ENCODE results near the gene WNT3.
"Not testable (repeated sequence)": the region's sequence is repeated elsewhere in the genome, so short reads cannot be mapped to it uniquely, and the experiment has no call there.

WNT3 gene

GRCh38 chr17:46785696-46786095 is 32.8 kb downstream of the WNT3 start:
- no peak for DNase-seq (ENCODE audit: low read depth)

GRCh38 chr17:46783031-46783593 is 35.4 kb downstream of the WNT3 start:
- DNase-seq (ENCODE audit: low read depth), result no peak

- no peak for DNase-seq (ENCODE audit: low read depth)
Measured at GRCh38 chr17:46782250-46782953, 36.1 kb downstream of the WNT3 start.

- no peak for DNase-seq (ENCODE audit: low read depth)
Measured at GRCh38 chr17:46780003-46780373, 38.5 kb downstream of the WNT3 start.

GRCh38 chr17:46777943-46778915 is 40.3 kb downstream of the WNT3 start:
- no peak for DNase-seq (ENCODE audit: low read depth)

- DNase-seq (ENCODE audit: low read depth), result no peak
Measured at GRCh38 chr17:46776298-46777005, 42.0 kb downstream of the WNT3 start.

- DNase-seq (ENCODE audit: low read depth), result no peak
Measured at GRCh38 chr17:46774108-46774737, 44.3 kb downstream of the WNT3 start.

GRCh38 chr17:46773676-46774075 is 44.8 kb downstream of the WNT3 start:
- no peak for DNase-seq (ENCODE audit: low read depth)

GRCh38 chr17:46773221-46773605 is 45.3 kb downstream of the WNT3 start:
- no peak for DNase-seq (ENCODE audit: low read depth)

- no peak for DNase-seq (ENCODE audit: low read depth)
Measured at GRCh38 chr17:46772475-46773220, 45.8 kb downstream of the WNT3 start.

- DNase-seq (ENCODE audit: low read depth), result no peak
Measured at GRCh38 chr17:46771561-46772474, 46.7 kb downstream of the WNT3 start.

- DNase-seq (ENCODE audit: low read depth), result no peak
Measured at GRCh38 chr17:46770818-46771560, 47.5 kb downstream of the WNT3 start.

GRCh38 chr17:46770439-46770817 is 48.1 kb downstream of the WNT3 start:
- no peak for DNase-seq (ENCODE audit: low read depth)

GRCh38 chr17:46769531-46770438 is 48.7 kb downstream of the WNT3 start:
- no peak for DNase-seq (ENCODE audit: low read depth)

GRCh38 chr17:46768896-46769295 is 49.6 kb downstream of the WNT3 start:
- not testable (repeated sequence) for DNase-seq (ENCODE audit: low read depth)

GRCh38 chr17:46768540-46768870 is 50.0 kb downstream of the WNT3 start:
- no peak for DNase-seq (ENCODE audit: low read depth)

- no peak for DNase-seq (ENCODE audit: low read depth)
Measured at GRCh38 chr17:46766493-46767491, 51.7 kb downstream of the WNT3 start.
